Measurements from ENCODE around the gene U2AF2. TPM values are rescaled to one million over a fixed set of nuclear protein-coding genes. Genes with fewer than 3 reads are reported as not detected.

The U2AF2 gene
- total and polyA plus RNA-seq, 2 experiments from 2014 or later = 73.1 to 233 TPM

DNA sequence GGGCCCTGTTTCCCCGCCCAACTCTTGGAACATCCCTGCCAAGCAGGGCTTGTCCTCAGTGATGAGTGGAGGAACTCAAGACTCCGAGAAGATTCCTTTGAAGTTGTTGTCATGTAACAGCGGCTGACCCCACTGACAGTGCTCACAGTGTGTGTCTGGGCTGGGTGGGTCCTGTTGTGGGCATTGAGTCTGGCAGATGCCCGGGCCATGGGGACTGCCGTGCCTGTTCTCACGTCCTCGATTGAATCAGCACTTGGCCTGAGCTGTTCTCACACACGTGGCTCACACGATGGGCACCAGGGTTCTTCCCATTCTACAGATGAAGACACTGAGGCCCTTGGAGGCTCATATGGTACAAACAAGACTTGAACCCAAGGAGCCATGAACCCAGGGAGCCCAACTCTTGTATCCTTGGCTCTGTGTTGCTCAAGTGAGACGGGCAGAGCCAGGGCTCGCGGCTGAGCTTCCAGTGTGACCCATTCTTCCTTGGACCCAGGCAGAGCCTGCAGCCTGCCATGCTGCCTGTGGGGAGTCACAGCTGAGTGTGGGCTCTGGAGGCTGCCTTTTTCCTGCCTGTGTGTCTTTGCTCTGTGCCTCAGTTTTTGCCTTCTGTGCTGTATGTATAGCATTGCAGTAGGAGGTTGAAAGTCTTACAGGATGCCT, 11.6 kb downstream of the U2AF2 start (continued):
- TF ChIP-seq, protein P1, sequence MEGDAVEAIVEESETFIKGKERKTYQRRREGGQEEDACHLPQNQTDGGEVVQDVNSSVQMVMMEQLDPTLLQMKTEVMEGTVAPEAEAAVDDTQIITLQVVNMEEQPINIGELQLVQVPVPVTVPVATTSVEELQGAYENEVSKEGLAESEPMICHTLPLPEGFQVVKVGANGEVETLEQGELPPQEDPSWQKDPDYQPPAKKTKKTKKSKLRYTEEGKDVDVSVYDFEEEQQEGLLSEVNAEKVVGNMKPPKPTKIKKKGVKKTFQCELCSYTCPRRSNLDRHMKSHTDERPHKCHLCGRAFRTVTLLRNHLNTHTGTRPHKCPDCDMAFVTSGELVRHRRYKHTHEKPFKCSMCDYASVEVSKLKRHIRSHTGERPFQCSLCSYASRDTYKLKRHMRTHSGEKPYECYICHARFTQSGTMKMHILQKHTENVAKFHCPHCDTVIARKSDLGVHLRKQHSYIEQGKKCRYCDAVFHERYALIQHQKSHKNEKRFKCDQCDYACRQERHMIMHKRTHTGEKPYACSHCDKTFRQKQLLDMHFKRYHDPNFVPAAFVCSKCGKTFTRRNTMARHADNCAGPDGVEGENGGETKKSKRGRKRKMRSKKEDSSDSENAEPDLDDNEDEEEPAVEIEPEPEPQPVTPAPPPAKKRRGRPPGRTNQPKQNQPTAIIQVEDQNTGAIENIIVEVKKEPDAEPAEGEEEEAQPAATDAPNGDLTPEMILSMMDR (conservative IDR thresholded peaks at IDR 0.05; ENCODE audit: low read depth in 2 of 2) = no peak
- TF ChIP-seq NANOG (IDR thresholded peaks at IDR 0.05; ENCODE audit: borderline replicate concordance) (no peak), EZH2phosphoT487 (IDR thresholded peaks at IDR 0.05; ENCODE audit: unreplicated experiment) (no peak), CREB1 (CRISPR knock-in tag; IDR thresholded peaks at IDR 0.05; ENCODE audit: low read depth) (no peak), POLR2AphosphoS5 (IDR thresholded peaks at IDR 0.05; ENCODE audit: low read depth) (no peak), EZH2 (IDR thresholded peaks at IDR 0.05; ENCODE audit: low read depth, unreplicated experiment) (no peak), ETS1 (IDR thresholded peaks at IDR 0.05) (no peak), JUNB (IDR thresholded peaks at IDR 0.05; ENCODE audit: unreplicated experiment) (no peak), STAT1 (IDR thresholded peaks at IDR 0.05; ENCODE audit: unreplicated experiment) (no peak), ZNF114 (CRISPR knock-in tag; IDR thresholded peaks at IDR 0.05) (no peak)

DNA sequence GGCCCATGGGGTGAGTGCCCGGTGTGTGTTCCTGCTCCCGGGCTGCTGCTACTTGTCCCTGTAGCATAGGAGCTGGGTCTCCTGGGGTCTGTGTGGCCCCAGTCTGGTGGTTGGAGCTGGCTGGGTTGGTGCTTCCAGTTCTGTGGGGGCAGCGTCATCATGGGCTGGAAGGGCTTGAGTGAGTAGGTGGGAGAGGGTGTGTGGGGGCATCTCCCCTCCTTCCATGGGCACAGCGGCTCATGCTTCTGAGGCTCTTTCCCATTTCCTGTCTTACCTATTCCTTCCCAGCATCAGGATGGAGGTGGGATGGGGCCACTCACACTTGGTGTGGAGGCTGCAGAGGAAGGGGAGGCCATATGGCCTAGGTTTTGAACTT, 12.2 kb downstream of the U2AF2 start:
- H3K9me2 ChIP-seq (ENCODE audit: insufficient read depth) = no peaks in the 10 kb centered on the region
- DNase-seq (ENCODE audit: low spot score) = no peak
- H3K36me3 Mint-ChIP-seq (ENCODE audit: low read depth) = peaks cover 93% of the 10 kb centered on the region
- no peaks in the 10 kb centered on the region for H3K27me3 ChIP-seq (ENCODE audit: insufficient read depth)
- H2AFZ ChIP-seq = no peak overlapping the region
- H3K4me2 ChIP-seq = no peak overlapping the region
- peaks cover 15% of the 10 kb centered on the region for H3K4me1 Mint-ChIP-seq
- peaks cover 3% of the 10 kb centered on the region; the same call in 1 of the 2 replicates for H3K4me1 ChIP-seq (ENCODE audit: insufficient read depth)
- H3K79me2 ChIP-seq (replicated peaks; ENCODE audit: insufficient read depth) = peaks cover 77% of the 10 kb centered on the region
- H4K20me1 ChIP-seq (replicated peaks; ENCODE audit: insufficient read depth) = peaks cover 36% of the 10 kb centered on the region
- no peak overlapping the region for H3K27ac ChIP-seq (ENCODE audit: low read depth)
- H3K4me3 Mint-ChIP-seq = no peak overlapping the region
- H3K9me3 Mint-ChIP-seq = peaks cover 5% of the 10 kb centered on the region; the same call in 1 of the 3 replicates
- ATAC-seq = no peak
- no peak overlapping the region for H3K4me3 ChIP-seq
- H3K36me3 ChIP-seq (ENCODE audit: insufficient read depth) = peaks cover 40% of the 10 kb centered on the region
- H3F3A ChIP-seq (replicated peaks; ENCODE audit: low read depth) = peaks cover 23% of the 10 kb centered on the region
- H3K27me3 Mint-ChIP-seq (ENCODE audit: insufficient read depth, low read depth, poor library complexity) = peaks cover 36% of the 10 kb centered on the region
- H3K27ac Mint-ChIP-seq = no peak overlapping the region
- TF ChIP-seq JUNB (IDR thresholded peaks at IDR 0.05; ENCODE audit: unreplicated experiment) = no peak
- TF ChIP-seq STAT1 (IDR thresholded peaks at IDR 0.05; ENCODE audit: unreplicated experiment) = no peak
- no peak for TF ChIP-seq EZH2phosphoT487 (IDR thresholded peaks at IDR 0.05; ENCODE audit: unreplicated experiment)
- no peak for TF ChIP-seq REST (IDR thresholded peaks at IDR 0.05; ENCODE audit: unreplicated experiment)
- TF ChIP-seq, protein P2, sequence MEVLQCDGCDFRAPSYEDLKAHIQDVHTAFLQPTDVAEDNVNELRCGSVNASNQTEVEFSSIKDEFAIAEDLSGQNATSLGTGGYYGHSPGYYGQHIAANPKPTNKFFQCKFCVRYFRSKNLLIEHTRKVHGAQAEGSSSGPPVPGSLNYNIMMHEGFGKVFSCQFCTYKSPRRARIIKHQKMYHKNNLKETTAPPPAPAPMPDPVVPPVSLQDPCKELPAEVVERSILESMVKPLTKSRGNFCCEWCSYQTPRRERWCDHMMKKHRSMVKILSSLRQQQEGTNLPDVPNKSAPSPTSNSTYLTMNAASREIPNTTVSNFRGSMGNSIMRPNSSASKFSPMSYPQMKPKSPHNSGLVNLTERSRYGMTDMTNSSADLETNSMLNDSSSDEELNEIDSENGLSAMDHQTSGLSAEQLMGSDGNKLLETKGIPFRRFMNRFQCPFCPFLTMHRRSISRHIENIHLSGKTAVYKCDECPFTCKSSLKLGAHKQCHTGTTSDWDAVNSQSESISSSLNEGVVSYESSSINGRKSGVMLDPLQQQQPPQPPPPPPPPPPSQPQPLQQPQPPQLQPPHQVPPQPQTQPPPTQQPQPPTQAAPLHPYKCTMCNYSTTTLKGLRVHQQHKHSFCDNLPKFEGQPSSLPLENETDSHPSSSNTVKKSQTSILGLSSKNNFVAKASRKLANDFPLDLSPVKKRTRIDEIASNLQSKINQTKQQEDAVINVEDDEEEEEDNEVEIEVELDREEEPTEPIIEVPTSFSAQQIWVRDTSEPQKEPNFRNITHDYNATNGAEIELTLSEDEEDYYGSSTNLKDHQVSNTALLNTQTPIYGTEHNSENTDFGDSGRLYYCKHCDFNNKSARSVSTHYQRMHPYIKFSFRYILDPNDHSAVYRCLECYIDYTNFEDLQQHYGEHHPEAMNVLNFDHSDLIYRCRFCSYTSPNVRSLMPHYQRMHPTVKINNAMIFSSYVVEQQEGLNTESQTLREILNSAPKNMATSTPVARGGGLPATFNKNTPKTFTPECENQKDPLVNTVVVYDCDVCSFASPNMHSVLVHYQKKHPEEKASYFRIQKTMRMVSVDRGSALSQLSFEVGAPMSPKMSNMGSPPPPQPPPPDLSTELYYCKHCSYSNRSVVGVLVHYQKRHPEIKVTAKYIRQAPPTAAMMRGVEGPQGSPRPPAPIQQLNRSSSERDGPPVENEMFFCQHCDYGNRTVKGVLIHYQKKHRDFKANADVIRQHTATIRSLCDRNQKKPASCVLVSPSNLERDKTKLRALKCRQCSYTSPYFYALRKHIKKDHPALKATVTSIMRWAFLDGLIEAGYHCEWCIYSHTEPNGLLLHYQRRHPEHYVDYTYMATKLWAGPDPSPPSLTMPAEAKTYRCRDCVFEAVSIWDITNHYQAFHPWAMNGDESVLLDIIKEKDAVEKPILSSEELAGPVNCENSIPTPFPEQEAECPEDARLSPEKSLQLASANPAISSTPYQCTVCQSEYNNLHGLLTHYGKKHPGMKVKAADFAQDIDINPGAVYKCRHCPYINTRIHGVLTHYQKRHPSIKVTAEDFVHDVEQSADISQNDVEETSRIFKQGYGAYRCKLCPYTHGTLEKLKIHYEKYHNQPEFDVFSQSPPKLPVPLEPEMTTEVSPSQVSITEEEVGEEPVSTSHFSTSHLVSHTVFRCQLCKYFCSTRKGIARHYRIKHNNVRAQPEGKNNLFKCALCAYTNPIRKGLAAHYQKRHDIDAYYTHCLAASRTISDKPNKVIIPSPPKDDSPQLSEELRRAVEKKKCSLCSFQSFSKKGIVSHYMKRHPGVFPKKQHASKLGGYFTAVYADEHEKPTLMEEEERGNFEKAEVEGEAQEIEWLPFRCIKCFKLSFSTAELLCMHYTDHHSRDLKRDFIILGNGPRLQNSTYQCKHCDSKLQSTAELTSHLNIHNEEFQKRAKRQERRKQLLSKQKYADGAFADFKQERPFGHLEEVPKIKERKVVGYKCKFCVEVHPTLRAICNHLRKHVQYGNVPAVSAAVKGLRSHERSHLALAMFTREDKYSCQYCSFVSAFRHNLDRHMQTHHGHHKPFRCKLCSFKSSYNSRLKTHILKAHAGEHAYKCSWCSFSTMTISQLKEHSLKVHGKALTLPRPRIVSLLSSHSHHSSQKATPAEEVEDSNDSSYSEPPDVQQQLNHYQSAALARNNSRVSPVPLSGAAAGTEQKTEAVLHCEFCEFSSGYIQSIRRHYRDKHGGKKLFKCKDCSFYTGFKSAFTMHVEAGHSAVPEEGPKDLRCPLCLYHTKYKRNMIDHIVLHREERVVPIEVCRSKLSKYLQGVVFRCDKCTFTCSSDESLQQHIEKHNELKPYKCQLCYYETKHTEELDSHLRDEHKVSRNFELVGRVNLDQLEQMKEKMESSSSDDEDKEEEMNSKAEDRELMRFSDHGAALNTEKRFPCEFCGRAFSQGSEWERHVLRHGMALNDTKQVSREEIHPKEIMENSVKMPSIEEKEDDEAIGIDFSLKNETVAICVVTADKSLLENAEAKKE (CRISPR knock-in tag; IDR thresholded peaks at IDR 0.05) = no peak
- TF ChIP-seq POLR2AphosphoS5 (IDR thresholded peaks at IDR 0.05; ENCODE audit: low read depth) = no peak
- no peak for TF ChIP-seq NANOG (IDR thresholded peaks at IDR 0.05; ENCODE audit: borderline replicate concordance)
- TF ChIP-seq ZNF114 (CRISPR knock-in tag; IDR thresholded peaks at IDR 0.05) = no peak

Measured in GM23338 (cell line).